Right hindlimb (tissue), 1 donor: Measurements from ENCODE around the gene IPP.
A peak's percentile ranks its signal among the peaks of the same experiment; 100 is the strongest.
"Not testable (repeated sequence)": the region's sequence is repeated elsewhere in the genome, so short reads cannot be mapped to it uniquely, and the experiment has no call there.

Experiments
- DNase-seq: peaks from one replicate; pipeline ENCODE4 v3.0.0-alpha.2; 2018

Gene IPP

GRCh38 chr1:45739137-45739536, 11.3 kb downstream of the IPP start:
- no peak for DNase-seq

DNA sequence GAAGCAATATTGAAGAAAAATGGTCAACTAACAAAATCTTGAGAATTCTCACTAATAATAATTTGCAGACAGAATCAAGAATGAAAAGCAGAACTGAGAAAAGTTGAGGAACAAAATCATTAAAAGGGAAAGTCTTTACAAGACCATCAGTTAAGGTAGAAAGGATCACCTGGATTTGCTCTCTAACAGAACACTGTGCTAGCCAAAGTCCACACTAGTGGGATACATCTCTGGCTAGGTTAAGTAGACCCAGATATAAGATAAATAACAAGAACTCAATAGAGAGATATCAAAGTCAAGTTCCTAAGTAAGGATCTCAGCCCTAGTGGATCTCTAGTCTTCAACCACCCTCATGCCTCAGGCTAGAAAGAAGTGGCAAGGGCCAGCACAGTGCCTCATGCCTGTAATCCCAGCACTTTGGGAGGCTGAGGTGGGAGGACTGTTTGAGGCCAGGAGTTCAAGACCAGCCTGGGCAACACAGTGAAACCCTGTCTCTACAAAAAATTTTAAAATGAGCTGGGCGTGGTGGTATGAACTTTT, 19.6 kb downstream of the IPP start:
- no peak for DNase-seq

DNA sequence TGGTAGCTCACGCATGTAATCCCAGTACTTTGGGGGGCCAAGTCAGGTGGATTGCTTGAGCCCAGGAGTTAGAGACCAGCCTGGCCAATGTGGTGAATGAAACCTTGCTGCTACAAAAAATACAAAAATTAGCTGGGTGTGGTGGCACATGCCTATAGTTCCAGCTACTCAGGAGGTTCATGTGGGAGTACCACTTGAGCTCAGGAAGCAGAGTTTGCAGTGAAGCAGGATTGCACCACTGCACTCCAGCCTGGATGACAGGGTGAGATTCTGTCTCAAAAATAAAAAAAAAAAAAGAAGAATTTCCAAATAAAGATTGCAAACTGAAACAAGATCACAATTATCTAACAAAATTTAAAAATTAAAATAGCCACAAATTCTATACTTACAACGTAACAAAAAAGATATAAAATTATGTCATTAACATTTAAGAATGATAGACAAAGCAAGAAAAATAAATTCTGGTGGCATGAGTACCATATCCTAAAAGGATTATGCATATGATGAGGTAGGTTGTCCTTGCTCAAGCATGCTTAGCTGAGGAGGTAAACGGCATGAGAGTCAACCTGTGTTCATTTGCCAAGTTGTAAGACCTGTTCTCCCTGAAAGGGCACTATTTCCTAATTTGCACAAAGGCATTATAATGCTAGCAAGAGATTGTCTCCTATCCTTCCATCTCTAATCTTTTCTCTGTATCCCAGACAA, 20.2 kb downstream of the IPP start:
- DNase-seq: no peak

DNA sequence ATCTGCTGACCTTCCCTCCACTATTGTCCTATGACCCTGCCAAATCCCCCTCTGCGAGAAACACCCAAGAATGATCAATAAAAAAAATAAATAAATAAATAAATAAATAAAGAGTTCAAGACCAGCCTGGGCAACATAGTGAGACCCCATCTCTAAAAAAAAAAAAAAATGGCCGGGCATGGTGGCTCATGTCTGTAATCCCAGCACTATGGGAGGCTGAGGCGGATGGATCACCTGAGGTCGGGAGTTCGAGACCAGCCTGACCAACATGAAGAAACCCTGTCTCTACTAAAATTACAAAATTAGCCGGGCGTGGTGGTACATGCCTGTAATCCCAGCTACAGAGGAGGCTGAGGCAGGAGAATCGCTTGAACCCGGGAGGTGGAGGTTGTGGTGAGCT, 24.4 kb downstream of the IPP start:
- DNase-seq: not testable (repeated sequence)

GRCh38 chr1:45723248-45723930, 27.1 kb downstream of the IPP start:
- no peak for DNase-seq

DNA sequence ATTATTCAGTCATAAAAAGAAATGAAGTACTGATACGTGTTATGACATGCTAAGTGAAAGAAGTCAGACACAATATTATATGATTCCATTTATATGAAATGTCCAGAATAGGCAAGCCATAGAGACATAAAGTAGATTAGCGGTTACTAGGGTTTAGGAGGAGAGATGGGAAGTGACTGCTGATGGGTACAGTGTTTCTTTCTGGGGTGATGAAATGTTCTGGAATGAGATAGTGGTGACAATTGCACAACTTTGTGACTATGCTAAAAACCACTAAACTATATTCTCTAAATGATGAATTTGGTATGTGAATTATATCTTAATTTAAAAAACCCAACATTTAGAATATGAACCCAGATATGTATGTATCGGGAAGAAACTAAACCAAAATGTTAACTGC, 27.6 kb downstream of the IPP start:
- DNase-seq: no peak

DNA sequence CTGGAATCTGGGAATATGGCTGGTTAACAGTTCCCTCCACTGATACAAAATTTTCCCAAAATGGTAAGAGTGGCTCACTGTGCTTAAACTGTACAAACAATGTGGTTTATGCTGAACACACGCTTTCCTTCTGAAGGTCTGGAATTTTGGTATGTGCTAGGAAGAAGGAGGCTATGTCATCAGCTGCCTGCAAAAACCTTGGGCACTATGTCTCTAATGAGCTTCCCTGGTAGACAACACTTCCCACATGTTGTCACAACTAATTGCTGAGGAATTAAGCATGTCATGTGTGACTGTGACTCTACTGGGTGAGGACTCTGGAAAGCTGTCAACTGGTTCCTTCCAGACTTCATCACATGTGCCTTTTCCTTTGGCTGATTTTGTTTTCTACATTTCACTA, 29.2 kb downstream of the IPP start:
- DNase-seq: no peak

GRCh38 chr1:45718289-45718688, 32.2 kb downstream of the IPP start:
- DNase-seq: no peak

GRCh38 chr1:45717386-45717785, 33.1 kb downstream of the IPP start:
- DNase-seq: not testable (repeated sequence)

DNA sequence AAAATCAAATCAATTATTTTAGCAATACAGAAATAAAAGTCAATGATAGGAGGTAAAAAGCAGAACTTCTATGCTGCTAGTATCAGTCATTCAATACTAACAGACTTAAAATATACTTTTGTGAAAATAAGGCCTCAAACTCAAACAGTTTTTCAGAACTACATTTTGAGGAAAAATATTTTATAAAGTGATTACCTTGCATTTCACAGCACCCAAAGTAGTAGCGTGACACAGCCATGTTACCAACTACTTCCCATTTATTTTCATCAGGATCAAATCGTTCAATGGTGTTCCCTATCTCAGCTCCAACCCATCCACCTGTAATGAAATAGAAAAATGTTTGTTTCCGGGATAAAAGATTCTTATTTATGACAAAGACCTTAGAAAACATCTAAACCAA, 33.8 kb downstream of the IPP start:
- DNase-seq: no peak

DNA sequence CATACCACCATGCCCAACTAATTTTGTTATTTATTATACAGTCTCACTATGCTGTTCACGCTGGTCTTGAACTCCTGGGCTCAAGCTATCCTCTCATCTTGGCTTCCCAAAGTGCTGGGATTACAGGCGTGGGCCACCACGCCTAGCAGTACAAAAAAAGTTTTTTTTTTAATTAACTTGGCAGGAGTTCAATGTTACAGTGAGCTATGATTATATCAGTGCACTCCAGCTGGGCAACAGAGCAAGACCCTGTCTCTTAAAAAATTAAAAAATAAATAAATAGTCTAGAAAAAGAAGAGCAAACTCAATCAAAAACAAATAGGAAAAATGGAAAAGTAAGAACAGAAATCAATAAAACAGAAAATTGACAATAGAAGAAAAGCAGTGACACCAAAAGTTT, 36.7 kb downstream of the IPP start:
- no peak for DNase-seq

- DNase-seq: no peak
Observed at GRCh38 chr1:45704637-45705036, 45.8 kb downstream of the IPP start.

DNA sequence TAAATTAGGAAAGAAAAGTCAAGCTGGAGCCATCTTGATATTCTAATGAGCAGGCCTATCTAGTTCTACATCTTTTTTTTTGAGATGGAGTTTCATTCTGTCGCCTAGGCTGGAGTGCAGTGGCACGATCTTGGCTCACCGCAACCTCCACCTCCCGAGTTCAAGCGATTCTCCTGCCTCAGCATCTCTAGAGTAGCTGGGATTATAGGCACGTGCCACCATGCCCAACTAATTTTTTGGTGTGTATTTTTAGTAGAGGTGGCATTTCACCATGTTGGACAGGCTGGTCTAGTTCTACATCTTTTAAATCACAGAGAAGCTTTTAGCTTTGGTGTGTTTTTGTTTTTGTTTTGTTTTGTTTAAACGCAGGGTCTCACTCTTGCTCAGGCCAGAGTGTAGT, 55.6 kb downstream of the IPP start:
- no peak for DNase-seq

- DNase-seq: not testable (repeated sequence)
Observed at GRCh38 chr1:45693811-45694210, 56.6 kb downstream of the IPP start.

GRCh38 chr1:45687754-45688740, 62.4 kb downstream of the IPP start, which contains the start of gene TMEM69:
TSS of gene TMEM69 (plus strand) at chr1:45688181. CDS start at chr1:45691069, 2,888 bp downstream.
- DNase-seq: peak; percentile 90

GRCh38 chr1:45687014-45687753, 63.3 kb downstream of the IPP start:
- DNase-seq: peak; percentile 99

- DNase-seq: peak; percentile 99
Observed at GRCh38 chr1:45686288-45687013, 64.0 kb downstream of the IPP start, which contains the start of gene GPBP1L1. TSS of gene GPBP1L1 (minus strand) at chr1:45686533. CDS start at chr1:45659087, 27,446 bp downstream.

- no peak for DNase-seq
Observed at GRCh38 chr1:45686015-45686287, 64.5 kb downstream of the IPP start.

DNA sequence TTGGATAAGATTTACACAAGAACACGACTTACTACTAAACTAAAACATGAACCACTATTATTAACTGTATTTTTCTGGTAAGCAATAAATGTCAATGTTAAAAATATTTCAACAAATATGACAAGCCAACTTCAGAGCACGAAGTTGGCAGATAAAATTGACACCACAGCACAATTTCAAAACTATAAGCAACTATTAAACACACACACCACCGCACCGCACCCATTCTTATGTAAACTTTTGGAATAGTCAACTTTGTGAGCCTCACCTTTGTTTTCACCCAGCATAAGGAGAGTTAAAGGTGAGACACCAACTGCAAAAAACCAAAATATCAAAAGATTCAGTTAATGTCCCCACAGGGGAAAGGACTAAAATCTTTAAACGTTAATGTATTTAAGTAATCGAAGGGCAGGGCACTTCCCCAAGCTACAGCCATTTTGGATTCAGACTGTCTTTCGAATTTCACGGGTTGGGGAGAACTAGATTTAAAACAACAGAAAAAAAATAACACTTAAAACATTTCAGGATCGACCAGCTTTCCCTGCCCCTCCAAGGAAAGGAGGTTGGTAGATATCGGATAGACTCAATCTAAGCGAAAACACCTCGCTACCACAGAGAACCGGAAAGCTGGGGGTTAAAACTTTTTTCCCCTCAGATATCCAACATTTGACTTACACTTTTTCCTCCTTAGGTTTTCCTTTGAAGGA, 65.0 kb downstream of the IPP start:
- DNase-seq: no peak

GRCh38 chr1:45684402-45684801, 66.1 kb downstream of the IPP start:
- no peak for DNase-seq

DNA sequence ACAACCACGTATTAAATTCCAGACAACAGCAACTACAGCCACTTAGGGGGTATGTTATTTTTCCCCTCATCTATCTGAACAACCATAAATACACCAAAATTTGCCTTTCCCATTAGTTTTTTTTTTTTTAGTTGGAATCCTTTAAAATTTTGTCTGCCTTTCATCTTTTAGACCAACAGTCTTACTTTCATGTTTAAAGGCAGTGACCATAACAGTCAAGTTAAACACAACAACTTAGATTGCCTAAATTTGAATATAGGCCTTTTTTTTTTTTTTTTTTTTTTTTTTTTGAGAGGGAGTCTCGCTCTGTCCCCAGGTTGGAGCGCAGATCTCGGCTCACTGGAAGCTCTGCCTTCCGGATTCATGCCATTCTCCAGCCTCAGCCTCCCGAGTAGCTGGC, 67.5 kb downstream of the IPP start:
- no peak for DNase-seq
